NCI-H128 (cell line): ENCODE measurements around the gene IGF2R.
"Not testable (repeated sequence)": the region's sequence is repeated elsewhere in the genome, so short reads cannot be mapped to it uniquely, and the experiment has no call there.

ENCODE experiments used
- DNase-seq: peaks from one replicate; lab custom pipeline; 2025; ENCODE audit not compliant: unreplicated experiment; lab: John Stamatoyannopoulos, UW

The IGF2R gene

DNA sequence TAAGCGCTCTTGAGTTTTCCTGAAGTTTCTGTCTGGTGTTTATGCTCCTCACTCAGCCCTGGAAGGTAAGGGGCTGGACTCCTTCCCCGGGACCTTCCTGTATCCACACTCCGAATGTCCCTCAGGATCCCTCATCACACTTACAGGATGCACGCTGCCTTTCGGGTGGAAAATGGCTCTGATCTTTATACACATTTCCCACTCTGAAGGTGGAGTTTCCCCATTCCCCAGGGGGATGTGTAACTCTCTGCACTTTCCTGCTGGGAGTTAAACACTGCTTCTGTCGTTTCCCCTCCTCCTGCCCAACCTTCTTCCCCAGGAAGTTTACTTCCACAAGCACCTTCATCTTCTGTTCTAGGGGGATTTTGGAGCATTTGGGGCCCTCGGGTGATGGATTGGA is 17.1 kb upstream of the IGF2R start:
- DNase-seq: no peak

DNA sequence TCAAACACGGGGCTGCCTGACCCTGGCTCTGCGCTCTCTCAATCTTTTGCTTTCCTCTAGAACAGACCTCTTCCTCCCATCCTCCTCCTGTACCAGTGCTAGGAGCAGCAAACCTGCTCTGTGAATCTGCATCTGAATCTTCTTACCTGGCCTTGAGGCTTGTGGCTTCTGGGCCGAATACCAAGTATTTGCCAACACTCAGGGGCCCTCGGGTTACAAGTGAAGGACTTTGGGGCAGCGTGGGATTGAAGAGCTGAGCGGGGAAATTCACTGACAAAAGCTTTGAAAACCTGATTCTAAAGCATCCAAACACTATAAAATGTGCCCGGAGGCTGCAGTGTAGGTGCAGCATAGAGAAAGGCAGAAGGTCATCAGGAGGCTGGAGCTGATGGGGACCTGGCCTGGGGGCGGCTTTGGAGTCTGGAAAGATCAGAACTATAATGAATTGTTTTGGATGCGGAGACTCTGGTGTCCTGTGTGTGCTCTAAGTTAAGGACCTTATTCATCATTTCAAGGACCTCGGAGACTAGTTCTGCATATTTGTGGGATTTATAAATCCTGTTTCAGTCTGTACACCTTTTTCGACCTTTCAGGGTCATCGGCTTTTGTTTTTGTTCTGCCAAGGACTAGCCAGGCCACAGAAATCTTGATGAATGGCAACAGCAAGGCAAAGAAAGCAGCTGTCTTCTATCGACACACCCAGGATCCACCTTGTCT is 16.4 kb upstream of the IGF2R start:
- DNase-seq: no peak

DNA sequence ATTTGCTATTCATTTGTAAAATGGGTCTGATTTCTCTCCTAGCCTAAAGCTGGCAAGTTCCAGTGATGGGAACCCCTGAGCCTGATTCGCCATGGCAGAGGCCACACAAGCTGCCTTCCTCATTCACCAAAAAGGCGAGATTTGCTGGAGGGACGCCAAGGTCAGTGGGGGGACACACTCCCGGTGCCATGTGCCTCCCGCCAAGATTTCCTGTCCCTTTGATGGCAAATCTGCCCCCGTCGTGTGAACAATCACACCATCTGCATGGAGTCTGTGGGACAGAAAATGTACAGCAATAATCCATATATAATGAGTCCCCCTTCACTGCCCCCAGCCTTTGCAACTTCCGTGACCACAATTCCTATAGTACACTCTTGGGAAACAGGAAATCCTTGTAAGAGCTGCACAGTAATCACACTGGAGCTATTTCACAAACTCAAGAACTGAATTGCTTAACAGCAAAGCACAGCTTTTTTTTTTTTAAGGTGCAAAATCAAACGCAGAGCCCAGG is 15.7 kb upstream of the IGF2R start:
- no peak for DNase-seq

DNA sequence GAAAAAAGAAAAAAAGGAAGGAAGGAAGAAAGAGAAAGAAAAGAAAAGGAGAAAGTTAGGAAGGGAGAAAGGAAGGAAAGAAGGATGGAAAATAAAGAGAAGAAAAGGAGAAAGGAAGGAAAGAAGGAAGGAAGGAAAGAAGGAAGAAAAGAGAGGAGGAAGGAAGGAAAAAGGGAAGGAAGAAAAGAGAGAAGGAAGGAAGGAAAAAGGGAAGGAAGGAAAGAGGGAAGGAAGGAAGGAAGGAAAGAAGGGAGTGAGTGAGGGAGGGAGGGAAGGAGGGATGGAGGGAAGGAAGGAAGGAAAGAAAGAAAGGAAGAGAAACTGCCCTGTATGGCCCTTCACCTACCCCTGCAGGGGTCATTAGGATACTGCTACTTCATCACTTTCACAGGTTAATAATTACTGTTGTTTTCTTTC is 12.9 kb upstream of the IGF2R start:
- DNase-seq: no peak

DNA sequence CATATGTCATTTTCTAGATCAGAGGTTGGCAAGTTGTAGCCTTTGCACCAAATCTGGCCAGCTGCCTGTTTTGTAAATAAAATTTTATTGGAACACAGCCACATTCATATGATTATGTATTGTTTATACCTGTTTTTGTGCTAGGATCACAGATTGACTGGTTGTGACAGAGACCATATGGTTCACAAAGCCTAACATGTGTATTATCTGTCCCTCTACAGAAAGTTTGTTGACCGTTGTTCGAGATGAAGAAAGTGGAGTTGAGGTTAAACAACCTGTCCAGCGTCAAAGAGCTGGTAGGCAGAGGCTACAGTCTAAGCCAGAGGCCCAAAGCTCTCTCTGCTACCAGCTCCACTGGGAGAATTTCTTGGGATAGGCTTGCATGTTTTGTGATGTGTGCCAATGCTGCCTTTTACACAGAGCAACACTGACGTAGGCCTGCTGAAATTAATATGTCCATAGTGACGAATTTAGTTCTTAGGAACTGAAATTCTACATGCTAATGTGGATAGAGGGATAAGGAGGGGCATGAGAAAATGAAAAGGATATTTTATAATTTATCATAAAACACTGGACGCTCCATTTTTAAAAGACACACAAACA is 11.7 kb upstream of the IGF2R start:
- no peak for DNase-seq

DNA sequence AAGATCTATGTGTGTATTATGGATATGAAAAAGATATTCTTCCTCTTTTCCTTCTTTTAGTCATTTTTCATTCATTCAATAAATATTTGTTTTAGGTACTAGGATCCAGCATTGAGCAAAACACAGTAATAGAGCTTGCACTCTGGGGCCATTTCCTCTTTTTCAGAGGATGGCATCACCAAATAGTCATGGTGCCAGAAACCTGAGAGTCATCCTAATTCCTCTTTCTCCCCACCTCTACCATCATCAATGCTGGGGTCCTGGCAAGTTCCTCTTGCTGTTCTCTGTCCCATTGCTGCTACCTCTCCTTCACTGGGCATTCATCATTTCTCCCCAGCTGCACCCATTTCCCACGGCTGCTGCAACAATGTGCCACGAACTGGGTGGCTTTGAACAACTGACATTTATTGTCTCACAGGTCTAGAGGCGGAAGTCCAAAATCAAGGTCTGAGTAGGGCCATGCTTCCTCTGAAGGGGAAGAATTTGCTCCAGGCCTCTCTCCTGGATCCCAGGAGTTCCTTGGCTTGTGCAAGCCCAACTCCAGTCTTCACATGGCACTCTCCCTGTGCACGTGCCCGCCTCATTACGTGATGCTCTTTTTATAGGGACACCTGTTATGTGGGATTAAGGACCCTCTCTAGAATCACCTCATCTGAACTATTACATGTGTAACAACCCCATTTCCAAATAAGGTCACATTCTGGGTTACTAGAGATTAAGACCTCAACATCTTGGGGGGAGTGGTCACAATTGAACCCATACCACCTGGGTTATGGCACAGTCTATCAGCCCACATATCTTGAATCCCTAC is 9.5 kb upstream of the IGF2R start:
- no peak for DNase-seq

DNA sequence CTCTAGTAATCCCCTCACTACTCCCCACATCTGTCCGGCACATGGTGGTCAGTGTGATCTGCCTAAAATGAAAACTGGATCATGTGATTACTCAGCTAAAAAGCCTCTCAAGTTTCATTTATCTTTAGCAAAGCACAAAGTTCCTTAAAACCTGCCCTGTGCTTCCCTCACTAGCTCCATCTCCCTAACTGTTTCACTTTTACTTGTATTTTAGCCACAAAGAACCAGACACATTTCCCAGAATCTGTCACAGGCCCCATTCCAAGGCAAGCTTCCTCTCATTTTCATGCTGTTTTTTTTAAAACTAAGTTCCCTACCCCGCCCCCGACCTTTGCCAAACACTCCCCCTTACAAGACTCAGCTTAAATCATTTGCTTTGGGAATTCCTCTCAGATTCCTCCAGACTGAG is 8.9 kb upstream of the IGF2R start:
- no peak for DNase-seq

DNA sequence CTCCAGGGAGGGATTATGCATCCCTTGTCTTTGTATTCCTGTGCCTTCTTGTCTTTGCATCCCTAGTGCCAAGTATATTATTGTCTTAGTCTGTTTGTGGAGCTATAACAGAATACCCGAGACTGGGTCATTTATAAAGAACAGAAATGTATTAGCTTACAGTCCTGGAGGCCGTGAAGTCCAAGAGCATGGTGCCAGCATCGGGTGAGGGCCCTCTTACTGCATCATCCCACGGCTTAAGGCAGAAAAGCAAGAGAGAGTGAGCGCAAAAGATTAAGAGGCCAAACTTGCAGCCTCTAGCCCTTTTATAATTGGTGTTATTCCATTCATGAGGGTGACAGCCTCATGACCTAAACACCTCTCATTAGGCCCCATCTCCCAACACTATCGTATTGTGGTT is 8.4 kb upstream of the IGF2R start:
- no peak for DNase-seq

DNA sequence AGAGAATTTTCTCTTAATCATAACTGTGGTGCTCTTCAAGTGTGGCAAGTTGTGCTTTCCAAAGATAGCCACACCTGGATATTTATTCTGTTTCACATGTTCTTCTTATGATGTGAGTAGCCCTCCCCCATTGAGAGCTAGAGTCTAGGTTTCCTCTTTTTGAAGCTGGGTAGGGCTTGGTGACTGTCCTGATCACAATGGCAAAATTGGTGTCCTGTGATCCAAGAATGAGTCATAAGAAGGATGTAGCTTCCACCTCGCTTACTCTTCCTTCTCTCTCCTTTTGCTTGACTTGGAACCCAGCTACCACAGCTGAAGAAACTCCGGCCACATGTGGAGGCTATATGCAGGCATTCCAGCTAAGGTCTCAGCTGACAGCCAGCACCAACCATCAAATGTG is 7.4 kb upstream of the IGF2R start:
- DNase-seq: no peak

DNA sequence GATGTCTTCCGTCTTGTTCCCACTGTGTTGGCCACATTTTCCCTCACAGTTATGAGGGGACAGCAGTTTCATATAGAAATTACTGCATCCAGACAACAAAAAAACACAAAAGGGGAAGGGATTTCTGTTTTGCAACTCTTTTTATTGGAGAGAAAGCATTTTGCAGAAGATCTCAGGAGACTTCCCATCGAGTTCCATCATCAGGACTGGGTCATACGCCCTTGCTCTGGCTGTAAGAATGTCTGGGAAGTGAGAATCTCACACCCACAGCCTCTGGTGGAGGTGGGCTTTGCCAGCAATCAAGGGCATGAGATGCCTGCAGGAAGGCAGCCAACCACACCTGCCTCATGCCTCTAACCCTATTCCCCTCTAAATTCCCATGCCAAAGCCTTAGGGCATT is 5.8 kb upstream of the IGF2R start:
- DNase-seq: no peak

DNA sequence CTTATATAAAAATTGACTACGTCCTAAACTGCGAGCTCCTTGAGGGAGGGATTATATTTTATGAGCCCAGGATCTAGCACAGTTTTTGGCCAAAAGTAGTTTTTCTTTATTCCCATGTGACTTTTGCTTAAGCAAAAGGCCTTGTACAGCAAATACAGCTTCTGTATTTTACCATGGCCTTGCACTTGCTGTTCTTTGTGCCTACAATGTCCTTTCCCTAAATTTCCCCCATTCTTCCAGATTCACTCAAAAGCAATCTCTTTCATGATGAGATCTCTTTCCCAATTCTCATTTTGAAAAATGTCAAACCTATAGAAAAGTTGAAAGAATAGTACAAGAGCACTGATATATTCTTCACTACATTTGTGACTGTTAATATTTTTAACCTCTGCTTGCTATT is 4.8 kb upstream of the IGF2R start:
- no peak for DNase-seq

DNA sequence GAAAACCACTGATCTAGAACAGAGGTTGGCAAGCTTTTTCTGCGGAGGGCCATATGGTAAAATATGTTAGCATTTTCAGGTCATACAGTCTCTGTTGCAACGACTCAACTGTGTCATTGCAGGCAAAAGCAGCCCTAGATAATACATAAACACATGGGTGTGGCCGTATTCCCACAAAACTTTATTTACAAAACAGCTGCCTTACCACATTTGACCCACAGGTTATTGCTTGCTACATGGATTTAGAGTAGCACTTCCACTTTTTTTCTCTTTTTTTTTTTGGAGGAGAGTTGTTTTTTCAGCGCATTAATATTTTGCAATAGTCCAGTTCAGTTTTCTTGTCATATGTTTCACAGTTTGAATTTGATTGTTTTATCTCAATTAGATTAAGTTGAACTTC is 2.5 kb upstream of the IGF2R start:
- no peak for DNase-seq

DNA sequence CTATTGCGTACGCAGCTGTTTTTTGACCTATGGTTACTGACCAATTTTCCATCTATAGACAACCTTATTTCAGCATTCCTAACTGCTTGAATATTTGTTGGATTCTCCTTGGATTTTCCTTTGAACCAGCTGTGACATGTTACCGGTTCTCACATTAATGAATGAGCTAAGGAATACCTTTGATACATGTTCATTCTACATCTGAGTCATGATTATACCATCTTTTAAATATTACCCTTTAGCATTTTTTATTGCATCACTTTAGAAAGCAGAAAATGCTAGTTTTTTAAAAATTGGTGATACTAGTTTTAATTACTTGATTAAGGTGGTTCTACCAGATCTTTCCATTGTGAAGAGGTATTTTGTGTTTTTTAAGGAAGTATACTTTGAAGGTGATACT is 1.9 kb upstream of the IGF2R start:
- DNase-seq: no peak

DNA sequence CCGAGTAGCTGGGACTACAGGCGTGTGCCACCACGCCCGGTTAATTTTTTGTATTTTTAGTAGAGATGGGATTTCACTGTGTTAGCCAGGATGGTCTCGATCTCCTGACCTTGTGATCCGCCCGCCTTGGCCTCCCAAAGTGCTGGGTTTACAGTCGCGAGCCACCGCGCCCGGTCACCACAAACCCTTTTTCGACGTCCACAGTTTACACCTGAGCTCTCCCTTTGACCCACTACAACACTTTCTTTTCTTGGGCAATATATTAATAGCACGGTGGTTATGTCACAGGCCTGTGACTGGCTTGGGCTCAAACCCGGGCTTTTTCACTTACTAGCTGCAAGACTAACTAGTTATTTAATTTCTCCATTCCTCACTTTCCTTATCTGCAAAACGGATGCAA is 1.3 kb upstream of the IGF2R start:
- DNase-seq: not testable (repeated sequence)

DNA sequence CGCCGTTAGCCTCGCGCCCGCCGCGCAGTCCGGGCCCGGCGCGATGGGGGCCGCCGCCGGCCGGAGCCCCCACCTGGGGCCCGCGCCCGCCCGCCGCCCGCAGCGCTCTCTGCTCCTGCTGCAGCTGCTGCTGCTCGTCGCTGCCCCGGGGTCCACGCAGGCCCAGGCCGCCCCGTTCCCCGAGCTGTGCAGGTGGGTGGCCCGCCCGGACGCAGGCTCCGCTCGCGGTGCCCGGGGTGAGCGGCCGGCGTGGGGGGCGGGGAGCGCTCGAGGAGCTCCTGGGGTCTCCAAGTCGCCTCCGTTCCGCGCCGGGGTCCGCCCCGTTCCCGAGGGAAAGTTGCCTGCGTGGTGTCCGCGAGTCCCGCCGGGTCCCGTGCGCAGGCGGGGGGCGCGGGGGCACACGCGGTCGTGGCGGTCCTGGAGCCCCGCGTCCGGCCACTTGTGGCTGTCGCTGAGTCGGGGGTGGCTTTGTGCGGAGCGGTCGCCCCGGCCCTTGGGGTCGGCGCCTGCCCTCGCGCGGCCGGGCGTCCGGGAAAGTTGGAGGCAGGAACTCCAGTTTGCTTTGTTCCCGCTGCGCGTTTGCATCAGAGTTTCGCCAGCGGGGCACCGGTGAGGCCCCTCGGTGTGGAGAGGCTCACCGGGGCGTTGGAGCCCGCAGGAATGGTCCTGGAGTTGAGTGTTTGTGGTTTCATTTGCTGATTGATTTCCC is 476 bp downstream of the IGF2R start:
- DNase-seq: no peak

DNA sequence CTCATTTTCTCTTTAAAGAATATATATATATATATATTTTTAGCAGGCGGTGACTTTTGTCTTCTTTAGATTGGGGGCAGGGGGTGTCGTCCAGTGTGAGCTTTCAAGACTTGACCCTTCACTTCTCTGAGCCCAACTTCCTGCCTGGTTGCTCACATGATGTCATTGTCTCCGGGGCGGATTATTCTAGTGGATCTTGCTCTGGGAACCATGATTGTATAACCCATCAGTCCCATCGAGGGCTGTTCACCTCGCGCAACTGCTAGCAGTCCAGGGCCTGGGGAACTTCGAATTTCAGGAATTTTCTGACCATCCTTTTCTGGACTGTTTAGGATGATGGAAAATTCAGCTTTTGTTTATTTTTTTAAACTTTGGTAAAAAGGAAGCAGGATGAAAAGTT is 1.0 kb downstream of the IGF2R start:
- DNase-seq: no peak

DNA sequence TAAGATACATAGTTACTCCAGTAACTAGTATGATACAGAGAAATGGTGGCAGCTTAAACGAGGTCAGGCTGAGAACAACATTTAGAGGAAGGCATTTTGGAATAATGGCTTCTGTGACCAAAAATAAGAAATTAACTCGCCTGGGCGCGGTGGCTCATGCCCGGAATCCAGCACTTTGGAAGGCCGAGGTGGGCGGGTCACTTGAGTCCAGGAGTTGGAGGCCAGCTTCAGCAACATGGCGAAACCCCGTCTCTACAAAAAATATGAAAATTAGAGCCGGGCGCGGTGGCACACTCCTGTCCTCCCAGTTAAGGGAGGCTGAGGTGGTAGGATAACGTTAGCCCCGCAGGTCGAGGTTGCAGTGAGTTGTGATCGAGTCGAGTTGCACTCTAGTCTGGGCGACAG is 1.8 kb downstream of the IGF2R start:
- DNase-seq: no peak

DNA sequence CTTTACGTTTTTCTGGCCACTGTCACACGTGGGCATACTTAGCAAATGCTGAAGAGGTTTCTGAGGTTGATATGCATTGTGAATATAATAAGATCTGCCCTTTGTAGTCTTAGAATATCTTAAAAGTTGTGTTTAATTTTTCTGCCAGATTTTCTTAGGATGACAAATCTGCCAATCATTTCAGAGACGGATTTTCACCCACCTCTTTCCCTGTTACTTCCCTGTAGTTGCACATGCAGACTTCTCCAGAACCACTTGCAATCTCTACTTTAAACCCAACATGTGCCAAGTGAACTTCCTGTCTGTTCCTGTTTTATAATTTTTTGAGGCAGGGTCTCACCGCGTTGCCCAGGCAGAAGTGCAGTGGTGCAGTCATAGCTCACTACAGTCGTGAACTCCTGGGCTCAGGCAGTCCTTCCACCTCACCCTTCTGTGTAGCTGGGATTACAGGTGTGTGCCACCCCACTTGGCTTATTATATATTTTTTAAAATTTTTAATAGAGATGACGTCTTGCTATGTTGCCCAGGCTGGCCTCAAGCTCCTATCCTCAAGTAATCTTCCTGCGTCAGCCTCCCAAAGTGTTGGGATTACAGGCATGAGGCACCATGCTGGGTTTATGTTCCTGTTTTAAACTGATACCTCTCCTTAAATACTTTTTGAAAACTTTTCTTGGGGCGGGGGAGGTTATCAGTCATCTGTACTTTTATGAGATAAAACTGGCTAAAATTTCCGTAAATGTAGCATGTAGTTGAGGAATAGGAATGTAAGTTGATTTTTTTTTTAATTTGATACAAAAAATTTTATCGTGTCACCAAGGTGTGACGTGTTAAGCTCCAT is 2.7 kb downstream of the IGF2R start:
- DNase-seq: no peak

DNA sequence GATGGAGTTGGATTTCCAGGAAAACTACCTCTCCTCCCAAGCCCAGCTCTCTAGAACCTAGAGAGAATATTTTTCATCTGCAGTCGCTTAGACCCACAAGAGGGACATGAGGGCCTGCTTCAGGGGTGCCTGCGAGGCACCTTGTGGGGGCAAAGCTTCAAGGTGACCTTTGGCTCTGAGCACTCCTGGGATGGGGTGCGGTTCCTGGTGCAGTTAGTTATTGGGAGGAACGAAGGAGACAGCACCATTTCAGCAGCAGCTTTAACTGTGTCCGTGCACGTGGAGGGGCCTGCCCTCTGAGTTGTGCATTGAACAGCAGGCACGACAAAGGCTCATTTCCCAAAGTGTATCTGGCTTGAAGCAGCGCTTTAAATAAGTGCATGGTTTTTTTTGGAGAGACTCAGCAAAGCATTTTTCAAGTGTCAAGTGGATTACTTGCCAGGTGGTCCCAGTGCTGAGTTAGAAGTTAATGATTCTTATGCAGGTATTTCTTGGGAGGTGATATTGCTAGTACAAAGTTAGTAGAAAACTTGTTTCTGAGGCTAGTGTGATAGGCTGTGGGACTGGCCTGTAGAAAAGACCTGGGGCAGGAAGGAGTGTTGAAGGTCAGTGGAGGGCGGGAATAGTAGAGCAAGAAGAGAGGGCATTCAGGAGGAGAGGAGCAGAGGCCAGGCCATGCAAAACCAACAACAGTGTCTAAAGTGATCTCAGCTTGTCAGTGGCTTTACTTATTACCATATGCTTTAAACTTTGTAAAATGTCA is 3.8 kb downstream of the IGF2R start:
- DNase-seq: no peak

DNA sequence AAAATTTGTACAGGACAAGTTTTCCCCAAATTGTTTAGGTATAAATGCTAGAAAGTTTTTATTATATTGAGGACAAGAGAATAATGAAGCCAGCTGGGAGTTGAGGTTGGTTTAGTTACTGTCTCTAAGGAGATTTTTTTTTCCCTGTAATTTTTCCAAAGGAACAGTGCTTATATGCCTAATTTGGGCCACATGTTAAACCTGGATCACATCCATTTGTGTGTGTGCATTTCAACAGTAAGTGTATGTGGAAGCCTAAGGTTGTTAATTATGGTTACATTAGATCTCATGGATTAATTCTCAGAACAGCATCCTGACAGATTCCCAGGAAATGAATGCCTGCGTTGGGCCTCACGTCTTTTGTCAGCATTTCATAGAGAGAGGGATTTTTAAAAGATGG is 4.5 kb downstream of the IGF2R start:
- no peak for DNase-seq
